GM12873 (cell line): ENCODE results near the gene FNDC3B.

Source experiments
- CTCF ChIP-seq: IDR thresholded peaks from 2 replicates; pipeline ENCODE4 v1.5.1; 2012; ENCODE audit warnings: low read depth, mild to moderate bottlenecking, moderate library complexity, low read length, control low read depth; ENCODE audit not compliant: insufficient read depth; ENCODE audit errors: missing control alignments

The FNDC3B gene

GRCh38 chr3:172127929-172128580, 88.7 kb downstream of the FNDC3B start:
- no peak for TF ChIP-seq CTCF

- no peak for TF ChIP-seq CTCF
Measured at GRCh38 chr3:172128858-172129257, 89.5 kb downstream of the FNDC3B start.

GRCh38 chr3:172129498-172129849, 90.1 kb downstream of the FNDC3B start:
- TF ChIP-seq CTCF = no peak

GRCh38 chr3:172129850-172130716, 90.7 kb downstream of the FNDC3B start:
- TF ChIP-seq CTCF = no peak

- TF ChIP-seq CTCF = no peak
Measured at GRCh38 chr3:172130717-172131050, 91.3 kb downstream of the FNDC3B start.

- TF ChIP-seq CTCF = no peak
Measured at GRCh38 chr3:172131746-172132145, 92.4 kb downstream of the FNDC3B start.

GRCh38 chr3:172132159-172132586, 92.8 kb downstream of the FNDC3B start:
- no peak for TF ChIP-seq CTCF
